ENCODE data around the gene ZNF384. TPM values are rescaled to one million over a fixed set of nuclear protein-coding genes. Genes with fewer than 3 reads are reported as not detected.

The ZNF384 gene
- total RNA-seq, 2 donors from 2014 or later, result 81.1 to 90.0 TPM

- no peaks in the 10 kb centered on the region for H3K9me3 Mint-ChIP-seq
- peaks cover 12 to 16% of the 10 kb centered on the region in 2 donors for H3K4me1 Mint-ChIP-seq (ENCODE audit: low read depth in 2 of 2)
- ATAC-seq (no peak), DNase-seq (ENCODE audit: low spot score) (no peak)
- H3K27me3 Mint-ChIP-seq, result peaks cover 27% of the 10 kb centered on the region in 2 donors
- H3K36me3 Mint-ChIP-seq, result no peaks in the 10 kb centered on the region
- H3K4me3 Mint-ChIP-seq, result no peak overlapping the region
- H3K27ac Mint-ChIP-seq, result no peak overlapping the region
These were observed 6.3 kb upstream of the ZNF384 start for GRCh38 chr12:6695313-6696045.

- peaks cover 18 to 20% of the 10 kb centered on the region in 2 donors for H3K4me1 Mint-ChIP-seq (ENCODE audit: low read depth in 2 of 2)
- no peaks in the 10 kb centered on the region for H3K9me3 Mint-ChIP-seq
- H3K27ac Mint-ChIP-seq, result no peak overlapping the region
- H3K27me3 Mint-ChIP-seq, result peaks cover 24 to 26% of the 10 kb centered on the region in 2 donors
- H3K36me3 Mint-ChIP-seq, result no peaks in the 10 kb centered on the region
- DNase-seq (ENCODE audit: low spot score) (no peak), ATAC-seq (no peak)
- no peak overlapping the region for H3K4me3 Mint-ChIP-seq
These were observed 5.5 kb upstream of the ZNF384 start for GRCh38 chr12:6694701-6695100.

DNA sequence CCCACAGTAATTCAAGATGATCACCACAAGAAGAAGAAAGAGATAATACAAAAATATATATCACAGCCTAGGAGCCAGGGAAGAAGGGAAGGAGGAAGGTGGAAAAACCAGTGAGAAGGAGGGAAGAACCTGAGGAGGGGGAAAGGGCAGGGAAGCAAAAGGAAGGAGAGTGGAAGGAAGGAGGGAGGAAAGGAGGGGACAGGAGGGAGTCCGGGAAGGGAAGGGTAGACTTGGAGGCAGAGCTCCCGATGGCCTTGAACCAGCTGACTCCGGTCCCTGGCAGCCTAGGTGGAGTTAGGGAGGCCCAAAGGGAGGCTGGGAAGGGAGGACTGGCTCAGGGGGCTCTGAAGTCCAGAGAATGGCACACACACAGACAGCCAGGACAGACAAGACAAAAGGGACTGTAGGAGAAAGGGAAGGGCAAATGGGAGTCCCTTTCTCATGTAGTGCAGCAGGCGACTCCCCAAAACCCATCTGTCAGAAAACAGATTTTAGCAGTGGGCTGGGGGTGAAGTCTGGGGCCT, 4.7 kb upstream of the ZNF384 start:
- Mint-ChIP-seq H3K4me3 (no peak overlapping the region), H3K36me3 (no peaks in the 10 kb centered on the region), H3K27ac (peak overlapping the region in 1 of 2 donors; percentile 4), H3K27me3 (peaks cover 16 to 19% of the 10 kb centered on the region in 2 donors), H3K9me3 (no peaks in the 10 kb centered on the region), H3K4me1 (ENCODE audit: low read depth in 2 of 2) (peaks cover 12 to 16% of the 10 kb centered on the region in 2 donors)
- DNase-seq (ENCODE audit: low spot score) (no peak), ATAC-seq (no peak)

DNA sequence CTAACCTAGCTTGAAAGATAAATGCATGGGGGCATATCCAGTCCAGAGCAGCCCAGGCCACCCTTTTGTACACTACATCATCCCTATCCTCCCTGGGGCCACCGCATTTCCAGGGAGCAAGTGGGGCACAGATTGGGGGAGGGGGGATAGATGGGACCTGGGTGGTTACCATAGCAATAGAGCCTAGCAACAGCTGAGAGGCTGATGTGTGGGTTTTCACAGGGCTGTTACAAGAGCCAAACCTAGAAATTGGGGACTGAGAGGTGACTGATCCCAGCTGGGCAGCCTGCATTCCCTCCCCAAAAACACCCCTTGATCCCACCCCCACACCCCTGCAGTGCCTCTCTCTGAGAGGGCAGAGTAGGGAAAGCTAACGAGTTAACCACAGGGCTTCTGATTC, 3.7 kb upstream of the ZNF384 start:
- Mint-ChIP-seq H3K36me3 (peaks cover 3% of the 10 kb centered on the region), H3K9me3 (no peaks in the 10 kb centered on the region), H3K4me1 (ENCODE audit: low read depth in 2 of 2) (peaks cover 20 to 24% of the 10 kb centered on the region in 2 donors), H3K27ac (peak overlapping the region in 1 of 2 donors; percentile 4), H3K4me3 (no peak overlapping the region), H3K27me3 (peaks cover 8 to 11% of the 10 kb centered on the region in 2 donors)
- DNase-seq (ENCODE audit: low spot score) (no peak), ATAC-seq (no peak)

DNA sequence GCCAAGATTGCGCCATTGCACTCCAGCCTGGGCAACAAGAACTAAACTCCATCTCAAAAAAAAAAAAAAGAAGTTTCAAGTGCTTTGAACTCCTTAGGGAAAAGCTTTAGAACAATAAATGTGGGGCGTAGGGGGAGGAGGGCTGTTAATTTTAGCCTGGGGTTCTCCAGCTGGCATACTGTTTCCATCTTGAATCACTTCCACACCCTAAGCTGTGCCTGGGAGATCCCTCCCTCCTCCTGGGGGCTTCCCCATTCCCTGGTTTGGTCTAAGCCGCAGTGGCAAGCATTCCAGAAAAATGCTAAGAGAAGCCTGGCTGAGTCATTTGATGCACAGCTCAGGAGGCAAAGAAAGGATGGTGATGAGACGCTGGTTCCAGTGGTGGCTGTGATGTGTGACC, 2.3 kb upstream of the ZNF384 start:
- DNase-seq (ENCODE audit: low spot score) (no peak), ATAC-seq (no peak)
- H3K36me3 Mint-ChIP-seq, result peaks cover 14% of the 10 kb centered on the region
- H3K9me3 Mint-ChIP-seq, result no peaks in the 10 kb centered on the region
- H3K27ac Mint-ChIP-seq, result peak overlapping the region in 1 of 2 donors; percentile 23
- H3K27me3 Mint-ChIP-seq, result peaks cover 0 to 3% of the 10 kb centered on the region in 2 donors
- no peak overlapping the region for H3K4me3 Mint-ChIP-seq
- peaks cover 34 to 38% of the 10 kb centered on the region in 2 donors for H3K4me1 Mint-ChIP-seq (ENCODE audit: low read depth in 2 of 2)

DNA sequence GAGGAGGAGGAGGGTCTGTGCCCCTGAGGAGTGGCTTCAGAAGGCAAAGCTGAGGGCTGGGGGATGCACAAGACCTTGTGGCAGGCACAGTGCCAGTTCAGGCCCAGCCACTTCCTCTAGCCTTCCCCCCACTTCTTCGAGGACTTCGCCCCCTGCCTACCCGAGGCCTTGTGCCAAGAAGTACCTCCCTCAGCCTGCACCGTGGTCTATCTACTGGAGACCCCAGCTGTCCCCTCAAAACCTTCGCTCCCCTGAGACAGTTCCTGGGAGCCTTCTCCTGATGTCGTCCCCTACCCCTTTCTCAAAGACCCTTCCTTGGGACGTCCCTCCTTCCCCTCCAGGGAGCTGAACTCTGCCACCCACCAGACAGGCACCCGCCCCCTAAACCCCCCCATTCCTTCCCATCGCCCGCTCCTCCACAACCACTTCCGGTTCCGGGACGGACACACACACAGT, 604 bp downstream of the ZNF384 start:
- H3K9me3 Mint-ChIP-seq, result no peaks in the 10 kb centered on the region
- ATAC-seq (peak; percentile 0 to 15), DNase-seq (ENCODE audit: low spot score) (no peak)
- H3K4me1 Mint-ChIP-seq (ENCODE audit: low read depth in 2 of 2), result peaks cover 51 to 53% of the 10 kb centered on the region in 2 donors
- H3K27ac Mint-ChIP-seq, result peak overlapping the region; percentile 81 to 90
- peak overlapping the region; percentile 90 for H3K4me3 Mint-ChIP-seq
- H3K36me3 Mint-ChIP-seq, result peaks cover 17% of the 10 kb centered on the region
- H3K27me3 Mint-ChIP-seq, result no peaks in the 10 kb centered on the region

- Mint-ChIP-seq H3K4me3 (peak overlapping the region; percentile 90), H3K9me3 (no peaks in the 10 kb centered on the region), H3K27me3 (no peaks in the 10 kb centered on the region), H3K4me1 (ENCODE audit: low read depth in 2 of 2) (peaks cover 50 to 57% of the 10 kb centered on the region in 2 donors), H3K36me3 (peaks cover 17% of the 10 kb centered on the region), H3K27ac (peak overlapping the region; percentile 81 to 90)
- ATAC-seq (no peak), DNase-seq (ENCODE audit: low spot score) (no peak)
These were observed 3.4 kb downstream of the ZNF384 start for GRCh38 chr12:6685814-6686213.

DNA sequence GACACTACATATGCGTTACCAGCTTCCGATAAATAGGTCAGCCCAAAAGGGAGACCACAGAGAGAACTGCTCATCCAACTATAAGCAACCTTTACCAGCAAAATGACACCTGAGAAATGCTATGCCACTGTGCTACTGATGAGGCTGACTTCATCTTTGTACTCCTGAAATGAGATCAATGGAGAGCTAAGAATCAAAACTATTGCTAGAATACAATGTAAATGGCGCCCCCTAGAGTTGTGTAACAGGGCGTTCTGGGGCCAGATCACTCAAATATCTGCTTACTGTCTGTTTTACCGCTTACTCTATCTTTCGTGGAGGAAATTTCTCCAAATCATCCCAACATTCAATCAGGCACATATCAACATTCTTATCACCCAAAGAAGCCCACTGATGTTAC, 4.6 kb downstream of the ZNF384 start:
- Mint-ChIP-seq H3K27me3 (no peaks in the 10 kb centered on the region), H3K4me1 (ENCODE audit: low read depth in 2 of 2) (peaks cover 45 to 49% of the 10 kb centered on the region in 2 donors), H3K4me3 (peak overlapping the region; percentile 54), H3K36me3 (peaks cover 17% of the 10 kb centered on the region), H3K9me3 (no peaks in the 10 kb centered on the region), H3K27ac (peak overlapping the region; percentile 76 to 81)
- DNase-seq (ENCODE audit: low spot score) (no peak), ATAC-seq (no peak)

DNA sequence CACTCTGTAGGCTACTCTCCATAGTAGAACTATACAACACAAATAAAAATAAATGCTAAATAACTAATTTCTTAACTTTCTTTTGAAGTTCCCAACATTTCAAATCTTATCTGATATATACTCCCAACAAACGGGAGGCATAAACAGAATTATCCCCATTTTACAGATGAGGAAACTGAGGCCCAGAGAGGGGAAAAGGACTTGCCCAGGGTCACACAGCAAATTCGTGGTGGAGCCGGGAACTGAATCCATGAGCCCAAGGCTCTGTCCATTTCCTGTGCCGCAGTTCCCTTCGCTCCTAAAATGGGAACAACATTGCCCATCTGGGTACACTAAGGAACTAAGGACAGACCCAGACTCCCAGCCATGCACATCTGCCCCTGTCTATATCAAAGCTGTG, 12.2 kb downstream of the ZNF384 start:
- DNase-seq (ENCODE audit: low spot score) (no peak), ATAC-seq (no peak)
- Mint-ChIP-seq H3K27ac (no peak overlapping the region), H3K4me1 (ENCODE audit: low read depth in 2 of 2) (peaks cover 0 to 11% of the 10 kb centered on the region in 2 donors), H3K27me3 (no peaks in the 10 kb centered on the region), H3K9me3 (no peaks in the 10 kb centered on the region), H3K36me3 (peaks cover 33% of the 10 kb centered on the region), H3K4me3 (no peak overlapping the region)

DNA sequence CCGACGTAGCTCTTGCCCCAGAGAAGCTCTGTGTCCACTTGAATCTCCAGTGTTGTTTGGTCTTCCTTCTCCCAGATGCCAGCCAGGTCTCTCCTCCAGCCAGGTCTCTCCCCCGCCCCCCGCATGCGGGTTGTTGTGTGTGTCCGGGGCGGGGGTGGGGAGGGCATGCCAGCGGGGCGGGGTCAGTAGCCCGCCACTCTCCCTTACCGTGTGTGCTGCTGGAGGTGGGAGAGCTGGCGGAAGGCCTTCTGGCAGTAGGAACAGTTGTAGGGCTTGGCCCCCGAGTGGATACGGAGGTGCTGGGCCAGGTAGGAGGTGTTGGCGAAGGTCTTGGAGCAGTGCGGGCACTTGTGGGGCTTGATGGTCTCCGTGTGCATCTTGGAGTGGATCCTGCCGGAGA, 17.0 kb downstream of the ZNF384 start:
- Mint-ChIP-seq H3K36me3 (peaks cover 45% of the 10 kb centered on the region), H3K4me1 (ENCODE audit: low read depth in 2 of 2) (peaks cover 0 to 7% of the 10 kb centered on the region in 2 donors), H3K27ac (no peak overlapping the region), H3K9me3 (no peaks in the 10 kb centered on the region), H3K4me3 (no peak overlapping the region), H3K27me3 (no peaks in the 10 kb centered on the region)
- DNase-seq (ENCODE audit: low spot score), result no peak
- ATAC-seq, result no peak

DNA sequence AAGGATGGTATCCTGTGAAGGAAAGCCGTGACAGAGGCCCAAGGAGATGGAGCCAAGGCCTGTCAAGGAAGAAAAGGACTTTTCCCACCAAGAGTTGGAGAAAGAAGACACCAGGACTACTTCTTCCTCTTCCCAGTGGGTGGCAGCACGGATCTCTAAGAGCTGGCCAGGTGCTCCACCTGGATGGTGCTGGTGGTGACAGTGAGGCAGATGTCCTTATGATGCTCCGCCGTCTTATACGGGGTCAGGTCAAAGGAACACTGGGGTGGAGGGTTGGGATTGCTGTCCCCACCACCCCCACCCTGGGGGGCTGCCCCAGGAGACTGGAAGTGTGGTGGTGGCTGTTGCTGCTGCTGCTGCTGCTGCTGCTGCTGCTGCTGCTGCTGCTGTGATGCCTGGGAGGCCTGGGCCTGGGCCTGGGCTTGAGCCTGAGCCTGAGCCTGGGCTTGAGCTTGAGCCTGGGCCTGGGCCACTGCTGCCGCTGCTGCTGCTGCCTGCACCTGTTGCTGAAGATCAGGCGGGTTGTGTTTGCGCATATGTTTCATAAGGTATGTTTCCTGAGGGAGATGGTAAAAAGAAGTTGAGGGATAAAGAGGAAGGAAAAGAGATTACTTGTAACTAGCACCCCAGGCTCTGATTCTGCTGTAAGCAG, 21.5 kb downstream of the ZNF384 start:
- DNase-seq (ENCODE audit: low spot score), result no peak
- Mint-ChIP-seq H3K27me3 (no peaks in the 10 kb centered on the region), H3K4me1 (ENCODE audit: low read depth in 2 of 2) (peaks cover 22 to 31% of the 10 kb centered on the region in 2 donors), H3K9me3 (no peaks in the 10 kb centered on the region), H3K4me3 (no peak overlapping the region), H3K27ac (peak overlapping the region in 1 of 2 donors; percentile 43), H3K36me3 (peaks cover 29% of the 10 kb centered on the region)
- no peak for ATAC-seq

DNA sequence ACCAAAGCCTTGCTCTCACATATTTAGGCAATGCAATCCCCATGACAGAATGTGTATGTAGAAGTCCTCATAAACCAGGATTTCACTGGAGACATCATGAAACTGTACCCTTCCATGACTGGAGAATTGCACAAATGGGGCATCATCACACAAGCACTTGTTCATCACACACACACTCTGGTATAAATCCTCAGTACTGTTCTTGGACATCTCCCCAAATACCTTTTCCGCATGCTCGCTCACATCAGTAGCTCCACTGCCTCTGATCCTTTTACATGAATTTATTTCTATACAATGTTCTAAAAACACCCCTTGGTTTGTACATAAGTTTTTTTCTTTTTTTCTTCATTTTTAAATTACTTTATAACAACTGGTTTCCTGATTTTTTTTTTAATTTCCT, 23.0 kb downstream of the ZNF384 start:
- DNase-seq (ENCODE audit: low spot score) (no peak), ATAC-seq (no peak)
- Mint-ChIP-seq H3K4me1 (ENCODE audit: low read depth in 2 of 2) (peaks cover 32 to 36% of the 10 kb centered on the region in 2 donors), H3K4me3 (no peak overlapping the region), H3K27me3 (no peaks in the 10 kb centered on the region), H3K27ac (no peak overlapping the region), H3K36me3 (peaks cover 18% of the 10 kb centered on the region), H3K9me3 (no peaks in the 10 kb centered on the region)

DNA sequence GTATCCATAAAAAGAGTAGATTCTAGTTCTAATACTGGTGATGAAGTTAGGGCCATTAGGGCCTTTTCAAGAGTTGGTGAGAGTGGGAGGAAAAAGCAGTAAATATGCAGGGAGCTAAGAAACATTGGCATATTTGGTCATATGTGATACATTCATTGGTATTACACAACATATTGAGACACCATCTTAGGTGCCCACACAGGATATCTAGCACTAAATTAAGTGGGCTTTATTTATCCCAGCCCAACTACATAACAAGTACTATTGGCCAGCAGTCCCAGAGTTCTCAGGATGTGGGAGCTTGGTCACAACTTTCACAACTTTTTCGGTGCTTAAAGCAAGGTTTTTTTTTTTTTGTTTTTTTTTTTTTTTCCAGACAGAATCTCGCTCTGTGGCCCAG, 24.3 kb downstream of the ZNF384 start:
- DNase-seq (ENCODE audit: low spot score), result no peak
- peak overlapping the region; percentile 92 to 99 for H3K27ac Mint-ChIP-seq
- ATAC-seq, result no peak
- H3K27me3 Mint-ChIP-seq, result no peaks in the 10 kb centered on the region
- H3K4me3 Mint-ChIP-seq, result peak overlapping the region; percentile 34
- peaks cover 32 to 36% of the 10 kb centered on the region in 2 donors for H3K4me1 Mint-ChIP-seq (ENCODE audit: low read depth in 2 of 2)
- peaks cover 9% of the 10 kb centered on the region for H3K36me3 Mint-ChIP-seq
- no peaks in the 10 kb centered on the region for H3K9me3 Mint-ChIP-seq

All from natural killer cell treated with Interleukin-12 subunit alpha and Interleukin-12 subunit beta and Interleukin-15 and Interleukin-18, amount 100 ng/mL, for 72 hours (primary cell).